B cell (primary cell): Measurements from ENCODE around the gene ASIC1. TPM values are rescaled to one million over a fixed set of nuclear protein-coding genes. Genes with fewer than 3 reads are reported as not detected.

Experiments
- ATAC-seq: fragments of 200-7000 bp; cut with Tn5 transposase; one replicate; pipeline ENCODE4 v1.10.0; 2021; ENCODE audit warnings: low read depth, mild to moderate bottlenecking, moderate number of reproducible peaks, moderate library complexity
- CTCF ChIA-PET: fragments of 350-600 bp; sonication (Branson Sonifier 250); formaldehyde crosslinking; loops from one replicate; lab custom pipeline; 2021; ENCODE audit warnings: antibody characterized with exemption, inconsistent platforms; lab: Charles Lee
- POLR2A ChIA-PET: fragments of 350-600 bp; sonication (Branson Sonifier 250); formaldehyde crosslinking; loops from one replicate; lab custom pipeline; 2021; ENCODE audit warnings: antibody characterized with exemption; lab: Charles Lee
- DNase-seq: peaks from one replicate; pipeline ENCODE4 v3.0.0; 2013
- H2AFZ ChIP-seq: 2 replicates; pipeline ENCODE4 v1.6.1; 2012; ENCODE audit warnings: mild to moderate bottlenecking, low read depth, low read length; ENCODE audit not compliant: insufficient read depth, poor library complexity, severe bottlenecking
- H3K27ac ChIP-seq, 2 donors: 1 replicate in 1 of 2; 2 replicates in 1 of 2; pipeline ENCODE4 v1.5.1; 2012 to 2013; ENCODE audit warnings: low read length in 2 of 2, mild to moderate bottlenecking in 2 of 2, moderate library complexity in 1 of 2
- H3K27me3 ChIP-seq, 4 experiments: fragments of 200-600 bp in 1 of 4; sonication (generic) in 1 of 4; replicated peaks in 1 of 4; 1 replicate in 2 of 4; 2 replicates in 2 of 4; pipeline versions ENCODE4 v1.6.1 to v1.7.0; 2013 to 2016; ENCODE audit warnings: low read length in 3 of 4, mild to moderate bottlenecking in 2 of 4, mixed read lengths in 1 of 4, moderate library complexity in 1 of 4; ENCODE audit not compliant: insufficient read depth in 4 of 4, control insufficient read depth in 3 of 4; ENCODE audit errors: control extremely low read depth in 1 of 4
- H3K36me3 ChIP-seq, 2 experiments: replicated peaks in 1 of 2; 1 replicate in 1 of 2; 2 replicates in 1 of 2; pipeline versions ENCODE4 v1.6.1 to v1.7.1; 2013; ENCODE audit warnings: low read length in 1 of 2; ENCODE audit not compliant: insufficient read depth in 2 of 2, control insufficient read depth in 1 of 2; ENCODE audit errors: control extremely low read depth in 1 of 2, extremely low read depth in 1 of 2
- H3K4me1 ChIP-seq, 2 donors: fragments of 200-600 bp in 1 of 2; sonication (generic) in 1 of 2; 1 replicate in 1 of 2; 2 replicates in 1 of 2; pipeline versions ENCODE4 v1.5.1 to v1.6.1; 2013 to 2017; ENCODE audit warnings: low read length in 2 of 2; ENCODE audit not compliant: control insufficient read depth in 2 of 2, insufficient read depth in 2 of 2
- H3K4me2 ChIP-seq: replicated peaks from 2 replicates; pipeline ENCODE3; 2012; ENCODE audit warnings: mild to moderate bottlenecking, low read depth, low read length; ENCODE audit not compliant: poor library complexity, severe bottlenecking
- H3K4me3 ChIP-seq, 5 experiments: fragments of 200-600 bp in 1 of 5; sonication (generic) in 1 of 5; 1 replicate in 3 of 5; 2 replicates in 2 of 5; pipeline versions ENCODE4 v1.5.1 to v1.7.0; 2011 to 2016; ENCODE audit warnings: low read length in 4 of 5, mild to moderate bottlenecking in 4 of 5, low read depth in 2 of 5, control low read depth in 1 of 5, moderate library complexity in 1 of 5; ENCODE audit not compliant: insufficient read depth in 1 of 5; ENCODE audit errors: control extremely low read depth in 1 of 5, extremely low read depth in 1 of 5
- H3K79me2 ChIP-seq: fragments of 200-600 bp; sonication (generic); one replicate; pipeline ENCODE4 v1.6.0; 2016; ENCODE audit warnings: low read length; ENCODE audit not compliant: control insufficient read depth, insufficient read depth
- H3K9ac ChIP-seq: fragments of 200-600 bp; sonication (generic); 2 replicates; pipeline ENCODE4 v1.6.1; 2017; ENCODE audit warnings: mild to moderate bottlenecking, low read length, moderate library complexity
- H3K9me3 ChIP-seq, 3 donors: one replicate each; pipeline versions ENCODE4 v1.6.1 to v1.7.1; 2013; ENCODE audit warnings: low read length in 2 of 3; ENCODE audit not compliant: control insufficient read depth in 2 of 3, insufficient read depth in 1 of 3; ENCODE audit errors: control extremely low read depth in 1 of 3
- H4K20me1 ChIP-seq: 2 replicates; pipeline ENCODE4 v1.6.0; 2012; ENCODE audit warnings: mild to moderate bottlenecking, low read length; ENCODE audit not compliant: insufficient read depth, control insufficient read depth, poor library complexity, severe bottlenecking
- H3K27ac Mint-ChIP-seq: one replicate; pipeline ENCODE4 v1.8.0; 2021; ENCODE audit warnings: mixed read lengths
- H3K27me3 Mint-ChIP-seq: one replicate; pipeline ENCODE4 v1.8.0; 2021; ENCODE audit warnings: mixed read lengths
- H3K4me1 Mint-ChIP-seq: one replicate; pipeline ENCODE4 v1.8.0; 2021; ENCODE audit warnings: mixed read lengths
- H3K4me3 Mint-ChIP-seq: one replicate; pipeline ENCODE4 v1.8.0; 2021; ENCODE audit warnings: mixed read lengths
- H3K9me3 Mint-ChIP-seq: one replicate; pipeline ENCODE4 v1.8.0; 2022; ENCODE audit warnings: mixed read lengths; ENCODE audit not compliant: insufficient read depth
- CTCF ChIP-seq: fragments of 200-600 bp; IDR thresholded peaks from one replicate; pipeline ENCODE4 v1.8.0; 2022; ENCODE audit warnings: antibody characterized with exemption, mild to moderate bottlenecking
- EZH2 ChIP-seq: IDR thresholded peaks from 2 replicates; pipeline ENCODE4 v1.6.1; 2012; ENCODE audit warnings: borderline replicate concordance, low read depth, mild to moderate bottlenecking, moderate library complexity, low read length; ENCODE audit not compliant: insufficient read depth, poor library complexity, severe bottlenecking
- WGBS: methylation state at CpG from one replicate; pipeline ENCODE4 v1.1.5; 2013; ENCODE audit warnings: missing lambda C conversion rate; ENCODE audit not compliant: insufficient coverage; 5-methylcytosine and 5-hydroxymethylcytosine counted together
- intact Hi-C: fragments of 100-400 bp; cut with micrococcal nuclease; formaldehyde crosslinking; loops from one replicate; pipeline ENCODE4 v1.10.0; 2022
- polyA plus RNA-seq: library from polyadenylated mRNA; depleted of rRNA; stranded (reverse); fragments of >200 nt; gene quantifications from 2 replicates; pipeline ENCODE4 v1.2.3, GENCODE V29; 2012
- total RNA-seq, 2 donors: library from RNA; stranded (reverse); fragments of 120-200 nt in 1 of 2; gene quantifications; 1 replicate in 1 of 2; 2 replicates in 1 of 2; pipeline versions ENCODE4 v1.2.3 to v1.2.4, GENCODE V29; 2013 to 2022

ASIC1 gene
- total and polyA plus RNA-seq, 2 donors (not counting 1 experiment from before 2014, with no cell fraction given): not detected

GRCh38 chr12:50060120-50060468 lies 2.7 kb downstream of the ASIC1 start:
- Mint-ChIP-seq H3K9me3 (no peaks in the 10 kb centered on the region), H3K27ac (no peak overlapping the region), H3K4me3 (no peak overlapping the region), H3K27me3 (peaks cover 61% of the 10 kb centered on the region), H3K4me1 (peaks cover 19% of the 10 kb centered on the region)
- TF ChIP-seq EZH2 (no peak), CTCF (no peak)
- H3K4me1 ChIP-seq: peaks cover 22 to 23% of the 10 kb centered on the region in 2 donors
- no peak overlapping the region for H3K4me2 ChIP-seq
- no peak overlapping the region for H3K9ac ChIP-seq
- DNase-seq (no peak), ATAC-seq (no peak)
- H3K27me3 ChIP-seq: peaks cover 0 to 54% (median 16%) of the 10 kb centered on the region in 4 experiments
- no peaks in the 10 kb centered on the region for H4K20me1 ChIP-seq
- H3K36me3 ChIP-seq: no peaks in the 10 kb centered on the region
- intact Hi-C loops: no loop called here
- WGBS: 86% methylated on average over 1 of the region's 4 CpGs
- no peak overlapping the region for H3K27ac ChIP-seq
- H3K4me3 ChIP-seq: no peak overlapping the region
- H2AFZ ChIP-seq: no peak overlapping the region
- H3K9me3 ChIP-seq: peaks cover 0 to 4% (median 0%) of the 10 kb centered on the region in 3 donors
- ChIA-PET CTCF (interaction anchor here (1.0 to 4.2 kb wide), 4 partner anchors 10 to 93 kb away, joined by 3 to 23 read pairs (median 10); no protein-coding TSS in a partner anchor), POLR2A (no interaction called here)
- H3K79me2 ChIP-seq: no peaks in the 10 kb centered on the region

- Histone ChIP-seq H2AFZ (no peak overlapping the region), H3K4me3 (no peak overlapping the region), H3K27me3 (peaks cover 0 to 45% (median 16%) of the 10 kb centered on the region in 4 experiments), H3K4me2 (no peak overlapping the region), H3K27ac (no peak overlapping the region), H3K9me3 (peaks cover 0 to 4% (median 0%) of the 10 kb centered on the region in 3 donors), H3K9ac (no peak overlapping the region), H4K20me1 (no peaks in the 10 kb centered on the region), H3K36me3 (no peaks in the 10 kb centered on the region), H3K79me2 (no peaks in the 10 kb centered on the region), H3K4me1 (peaks cover 16 to 17% of the 10 kb centered on the region in 2 donors)
- WGBS: no CpG with 5 or more reads among the region's 2 CpGs
- no peak for TF ChIP-seq EZH2
- no peak for TF ChIP-seq CTCF
- H3K4me3 Mint-ChIP-seq: no peak overlapping the region
- POLR2A ChIA-PET: interaction anchor here (0.6 kb wide), 1 partner anchor 135 kb away, joined by 9 read pairs; no protein-coding TSS in a partner anchor
- no peak overlapping the region for H3K27ac Mint-ChIP-seq
- peaks cover 13% of the 10 kb centered on the region for H3K4me1 Mint-ChIP-seq
- no peak for ATAC-seq
- no peaks in the 10 kb centered on the region for H3K9me3 Mint-ChIP-seq
- intact Hi-C loops: no loop called here
- H3K27me3 Mint-ChIP-seq: peaks cover 55% of the 10 kb centered on the region
- no peak for DNase-seq
- CTCF ChIA-PET: interaction anchor here (1.0 to 4.2 kb wide), 3 partner anchors 9 to 94 kb away, joined by 3 to 23 read pairs (median 16); no protein-coding TSS in a partner anchor
These were observed 3.8 kb downstream of the ASIC1 start for GRCh38 chr12:50061171-50061570.
